Erythroblast (primary cell): Measurements from ENCODE around the gene TELO2.
"Not testable (repeated sequence)": the region's sequence is repeated elsewhere in the genome, so short reads cannot be mapped to it uniquely, and the experiment has no call there.

Source experiments
- DNase-seq, 2 experiments: peaks; one replicate each; lab custom pipeline; 2025; lab: John Stamatoyannopoulos, UW
- GATA1 ChIP-seq: IDR thresholded peaks from 2 replicates; pipeline ENCODE4 v1.6.1; 2011; ENCODE audit warnings: low read depth, mild to moderate bottlenecking, control low read depth, low read length, moderate library complexity
- POLR2A ChIP-seq: IDR thresholded peaks from 2 replicates; pipeline ENCODE4 v1.6.1; 2011; ENCODE audit warnings: mild to moderate bottlenecking, low read length

The TELO2 gene

GRCh38 chr16:1464894-1465566 lies 28.1 kb upstream of the TELO2 start:
- TF ChIP-seq GATA1 (no peak), POLR2A (no peak)
- DNase-seq = no peak

- DNase-seq = no peak
- TF ChIP-seq POLR2A = no peak
- TF ChIP-seq GATA1 = no peak
These were observed 27.6 kb upstream of the TELO2 start for GRCh38 chr16:1465567-1465915.

DNA sequence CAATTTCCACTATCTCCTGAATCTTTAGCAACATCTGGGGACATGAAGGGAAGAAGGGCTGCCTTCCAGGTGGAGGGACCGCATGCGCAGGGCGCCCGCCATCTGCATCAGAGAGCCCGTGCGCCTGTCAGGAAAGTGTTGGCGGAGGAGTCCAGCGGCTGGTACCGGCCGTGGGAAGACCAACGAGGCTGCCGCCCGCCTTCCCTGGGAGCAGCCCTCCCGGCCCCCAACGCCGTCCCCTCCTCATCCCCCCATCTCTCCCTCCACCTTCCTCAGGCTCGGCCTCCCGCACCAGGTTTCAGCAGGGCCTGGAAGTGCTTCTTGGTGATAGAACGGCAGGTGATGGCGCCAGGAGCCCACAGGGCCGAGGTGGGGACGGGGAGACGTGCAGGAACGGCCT lies 27.1 kb upstream of the TELO2 start:
- DNase-seq = no peak

DNA sequence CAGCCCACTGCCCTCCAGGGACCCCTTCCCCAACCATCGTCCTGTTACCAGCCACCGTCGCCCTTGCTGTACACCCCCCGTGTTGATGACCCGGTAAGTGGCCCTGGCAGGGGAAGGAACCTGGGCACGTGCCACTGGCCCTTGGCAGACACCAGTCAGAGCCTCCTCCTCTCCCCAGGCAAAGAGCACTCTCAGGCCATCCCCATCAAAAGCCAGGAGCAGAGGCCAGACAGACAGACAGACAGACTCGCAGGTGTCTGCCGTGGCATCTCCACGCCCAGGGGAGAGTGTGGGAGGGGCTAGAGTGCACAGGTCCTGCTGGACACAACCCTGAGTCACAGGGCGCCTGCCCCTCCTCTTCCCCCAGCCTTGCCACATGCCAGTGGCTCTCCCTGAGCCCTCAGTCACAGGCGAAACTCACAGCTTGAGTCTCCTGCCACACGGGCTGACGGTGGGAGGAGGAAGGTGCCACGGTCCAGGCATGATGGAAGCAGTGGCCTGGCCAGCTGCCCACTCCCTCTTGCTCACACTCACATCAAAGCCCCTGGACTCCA lies 26.1 kb upstream of the TELO2 start:
- TF ChIP-seq POLR2A (no peak), GATA1 (no peak)
- DNase-seq = no peak

More for the DNA sequence above, 27.1 kb upstream of the TELO2 start:
- no peak for TF ChIP-seq GATA1
- TF ChIP-seq POLR2A = no peak

DNA sequence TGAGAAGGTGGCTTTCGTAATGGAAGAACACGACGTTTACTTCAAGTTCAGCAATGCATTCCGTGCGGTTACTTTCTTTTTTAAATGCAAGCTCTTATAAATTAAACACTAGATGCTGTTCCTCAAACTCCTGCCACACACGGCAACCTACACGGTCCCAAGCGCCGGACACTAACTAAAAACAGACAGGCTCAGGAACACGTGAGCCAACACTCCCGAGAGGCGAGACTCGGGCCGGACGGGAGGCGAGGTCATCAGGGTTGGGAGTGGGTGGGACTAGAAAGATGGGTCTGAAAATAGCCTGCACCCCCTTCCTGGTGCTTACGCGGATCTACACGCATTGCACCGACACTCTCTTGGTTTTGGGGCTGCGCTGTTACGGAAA lies 24.7 kb upstream of the TELO2 start:
- no peak for DNase-seq
- TF ChIP-seq POLR2A = no peak
- no peak for TF ChIP-seq GATA1

- DNase-seq = not testable (repeated sequence)
These were observed 24.0 kb upstream of the TELO2 start for GRCh38 chr16:1469141-1469540.

- no peak for DNase-seq
- TF ChIP-seq POLR2A (no peak), GATA1 (no peak)
These were observed 23.4 kb upstream of the TELO2 start for GRCh38 chr16:1469693-1470201.

DNA sequence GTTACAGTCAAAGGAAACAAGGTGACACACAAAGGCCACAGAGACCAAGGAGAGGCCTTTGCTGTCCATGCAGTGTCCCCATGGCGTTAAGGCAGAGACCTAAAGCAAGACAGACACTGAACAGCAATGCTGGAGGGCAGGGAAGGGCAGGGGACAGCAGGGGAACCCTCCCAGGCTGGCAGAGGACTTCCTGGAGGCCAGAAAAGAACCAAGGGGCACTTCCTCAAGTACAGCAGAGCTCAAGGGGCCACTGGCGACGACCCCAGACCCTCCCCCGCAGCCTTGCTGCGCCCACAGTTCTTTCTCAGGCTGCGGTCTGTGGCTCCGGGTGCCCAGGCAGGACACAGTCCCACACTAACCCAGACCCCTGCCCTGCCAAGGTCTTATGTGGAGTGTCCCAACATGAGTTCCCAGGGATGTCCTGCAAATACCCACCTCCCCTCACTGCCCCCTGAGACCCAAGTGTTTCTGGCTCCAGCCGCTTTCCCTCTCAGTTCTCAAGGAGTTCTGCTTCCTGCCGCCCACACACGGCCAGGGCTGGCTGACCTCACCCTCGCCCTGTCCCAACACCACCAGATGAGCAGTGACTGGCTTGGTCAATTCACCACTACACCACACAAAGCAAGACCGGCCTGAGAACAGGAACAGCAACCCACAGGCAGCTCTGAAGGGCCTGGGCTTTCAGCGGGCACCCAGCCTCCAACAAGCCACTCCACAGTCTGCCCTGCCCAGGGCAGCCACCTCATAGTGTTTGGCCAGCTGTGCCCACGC lies 22.5 kb upstream of the TELO2 start:
- TF ChIP-seq POLR2A = no peak
- TF ChIP-seq GATA1 = no peak
- no peak for DNase-seq

- TF ChIP-seq POLR2A (no peak), GATA1 (no peak)
- no peak for DNase-seq
These were observed 21.5 kb upstream of the TELO2 start for GRCh38 chr16:1471569-1472194.

GRCh38 chr16:1472974-1473373 lies 20.2 kb upstream of the TELO2 start:
- TF ChIP-seq GATA1 = no peak
- no peak for TF ChIP-seq POLR2A
- DNase-seq = peak; percentile 30 to 62

DNA sequence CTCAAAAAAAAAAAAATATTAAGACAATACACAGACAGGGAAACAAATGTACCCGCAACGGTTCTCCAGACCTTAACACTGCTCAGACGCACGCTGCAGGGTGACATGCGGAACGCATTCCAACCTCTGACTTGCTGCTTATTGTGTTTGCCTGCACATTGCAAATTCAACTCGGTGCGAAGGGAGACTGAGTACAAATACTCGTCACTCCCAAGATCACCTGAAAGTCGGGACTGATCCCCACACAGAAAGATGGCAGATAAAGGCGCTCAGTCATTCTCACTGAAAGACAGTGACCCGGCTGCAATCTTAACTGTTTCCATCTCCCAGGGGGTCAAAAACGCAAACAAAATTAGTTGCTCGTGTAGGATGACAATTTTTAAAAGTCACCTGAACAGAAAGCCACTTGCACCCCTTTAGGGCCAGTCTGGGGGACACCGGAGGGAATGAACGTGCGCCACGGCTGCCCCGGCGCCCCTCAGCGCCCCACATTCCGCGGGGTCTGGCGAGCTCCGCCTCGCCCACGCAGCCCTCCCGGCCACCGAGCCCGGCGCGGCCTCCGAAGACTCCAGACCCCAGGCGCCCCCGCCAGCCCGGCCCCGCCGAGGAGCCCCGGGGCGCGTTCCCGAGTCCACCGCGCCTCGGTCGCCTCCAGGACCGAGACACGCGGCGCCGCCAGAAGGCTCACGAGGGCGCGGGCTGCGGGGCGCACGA lies 18.9 kb upstream of the TELO2 start:
- no peak for TF ChIP-seq GATA1
- no peak for TF ChIP-seq POLR2A
- DNase-seq = peak; percentile 59 to 63

DNA sequence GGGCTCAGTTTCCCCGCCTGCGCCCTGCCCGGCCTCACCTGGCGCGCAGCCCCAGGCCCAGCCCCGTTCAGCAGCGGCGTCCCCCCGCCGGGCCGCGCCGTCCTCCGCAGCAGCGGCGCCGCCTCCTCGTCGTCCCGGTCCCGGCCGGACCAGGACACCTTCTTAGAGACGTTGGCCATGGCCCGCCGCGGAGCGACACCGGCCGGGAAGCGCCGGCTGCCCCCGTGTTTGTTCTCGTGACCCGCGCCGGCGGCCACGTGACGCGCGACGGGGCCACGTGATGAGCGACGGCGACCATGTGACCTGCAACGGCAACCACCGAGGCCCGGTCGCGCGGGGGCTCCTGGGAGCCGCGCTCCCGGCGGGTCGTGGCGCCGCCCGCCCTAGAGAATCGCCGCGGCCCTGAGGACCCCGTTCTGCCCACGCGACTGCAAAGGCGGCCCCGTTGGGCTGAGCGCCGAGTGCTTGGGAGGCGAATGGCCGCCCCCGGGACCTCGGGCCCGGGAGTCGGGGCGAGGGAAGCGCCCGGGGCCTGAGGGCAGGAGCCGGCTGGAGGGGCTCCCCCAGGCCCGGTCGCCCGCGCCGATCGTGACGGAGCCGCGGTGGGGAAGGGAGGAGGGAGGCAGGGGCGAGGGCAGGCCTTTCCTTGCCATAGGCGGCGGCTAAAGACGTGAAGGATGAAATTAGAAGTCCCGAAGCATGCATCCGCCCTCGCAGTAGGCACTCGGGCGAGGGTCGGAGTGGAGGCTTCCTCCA lies 18.2 kb upstream of the TELO2 start, which contains the start of gene CLCN7:
TSS of gene CLCN7 (minus strand) at position 233 of the 756 bp plus-strand sequence. CDS start at position 179, 54 bp downstream.
- no peak for TF ChIP-seq GATA1
- TF ChIP-seq POLR2A = peak; percentile 86
- peak; percentile 93 to 94 for DNase-seq
